Measurements from ENCODE around the gene CLSTN2. TPM values are rescaled to one million over a fixed set of nuclear protein-coding genes. Genes with fewer than 3 reads are reported as not detected.

Gene CLSTN2
- total and polyA plus RNA-seq, 12 donors, result 0.67 to 17.8 (median 5.3) TPM

DNA sequence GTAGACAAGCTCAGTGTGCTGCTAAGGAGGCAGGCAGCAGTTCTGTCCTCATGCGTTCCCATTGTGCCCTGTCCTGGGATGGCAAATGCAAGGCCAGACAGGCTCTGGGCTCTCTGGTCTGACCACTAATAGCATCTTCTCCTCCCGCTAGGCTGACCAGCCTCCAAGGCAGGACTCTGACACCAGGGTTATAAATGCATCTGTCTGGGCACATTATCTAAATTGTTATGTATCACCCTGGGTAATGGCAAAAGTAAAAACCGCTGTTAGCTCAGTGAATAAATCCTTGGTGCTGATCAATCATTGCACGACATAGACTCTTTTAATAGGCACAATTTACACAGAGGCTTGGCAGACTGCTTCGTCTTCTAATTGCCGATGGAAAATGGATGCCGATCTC lies 85.6 kb downstream of the CLSTN2 start:
- no peak for TF ChIP-seq POLR2A (IDR thresholded peaks at IDR 0.05)
- TF ChIP-seq, protein P1, sequence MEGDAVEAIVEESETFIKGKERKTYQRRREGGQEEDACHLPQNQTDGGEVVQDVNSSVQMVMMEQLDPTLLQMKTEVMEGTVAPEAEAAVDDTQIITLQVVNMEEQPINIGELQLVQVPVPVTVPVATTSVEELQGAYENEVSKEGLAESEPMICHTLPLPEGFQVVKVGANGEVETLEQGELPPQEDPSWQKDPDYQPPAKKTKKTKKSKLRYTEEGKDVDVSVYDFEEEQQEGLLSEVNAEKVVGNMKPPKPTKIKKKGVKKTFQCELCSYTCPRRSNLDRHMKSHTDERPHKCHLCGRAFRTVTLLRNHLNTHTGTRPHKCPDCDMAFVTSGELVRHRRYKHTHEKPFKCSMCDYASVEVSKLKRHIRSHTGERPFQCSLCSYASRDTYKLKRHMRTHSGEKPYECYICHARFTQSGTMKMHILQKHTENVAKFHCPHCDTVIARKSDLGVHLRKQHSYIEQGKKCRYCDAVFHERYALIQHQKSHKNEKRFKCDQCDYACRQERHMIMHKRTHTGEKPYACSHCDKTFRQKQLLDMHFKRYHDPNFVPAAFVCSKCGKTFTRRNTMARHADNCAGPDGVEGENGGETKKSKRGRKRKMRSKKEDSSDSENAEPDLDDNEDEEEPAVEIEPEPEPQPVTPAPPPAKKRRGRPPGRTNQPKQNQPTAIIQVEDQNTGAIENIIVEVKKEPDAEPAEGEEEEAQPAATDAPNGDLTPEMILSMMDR (IDR thresholded peaks at IDR 0.05), result no peak
- no peaks in the 10 kb centered on the region for H3K4me1 ChIP-seq (replicated peaks in 1 of 2)
- H3K9me3 ChIP-seq (replicated peaks in 1 of 3), result no peaks in the 10 kb centered on the region
- no peak for DNase-seq
- no peaks in the 10 kb centered on the region for H3K27me3 ChIP-seq
- intact Hi-C loops (cut with DNase I), result no loop called here
- 71 to 75% (median 73%) methylated on average over 7 of the region's 7 CpGs for WGBS, 4 donors
- no peak overlapping the region for H3K4me3 ChIP-seq
- peak overlapping the region in 1 of 5 donors; percentile 5 for H3K27ac ChIP-seq
- no peaks in the 10 kb centered on the region for H3K36me3 ChIP-seq (replicated peaks in 1 of 2)

DNA sequence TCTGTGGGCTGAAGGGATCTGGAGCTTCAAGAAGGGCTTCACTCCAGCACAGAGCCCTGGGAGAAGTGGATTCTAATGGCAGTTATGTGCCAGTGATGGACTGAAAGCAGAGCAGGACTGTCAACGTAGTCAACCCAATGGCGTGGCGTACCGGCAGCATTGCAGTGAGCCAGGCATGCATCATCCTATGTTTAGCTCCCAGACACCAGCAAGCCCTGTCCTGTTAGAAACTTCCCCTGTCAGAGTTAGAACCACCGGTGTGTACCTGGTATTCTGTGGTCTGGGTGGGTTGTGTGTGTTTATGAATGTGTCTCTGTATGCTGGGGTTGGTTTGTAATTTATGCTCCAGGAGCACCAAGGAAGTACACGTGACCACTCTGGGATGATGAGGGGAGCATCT lies 86.3 kb downstream of the CLSTN2 start:
- WGBS, 4 donors, result 83 to 94% (median 87%) methylated on average over 1 to 6 of the region's 6 CpGs

DNA sequence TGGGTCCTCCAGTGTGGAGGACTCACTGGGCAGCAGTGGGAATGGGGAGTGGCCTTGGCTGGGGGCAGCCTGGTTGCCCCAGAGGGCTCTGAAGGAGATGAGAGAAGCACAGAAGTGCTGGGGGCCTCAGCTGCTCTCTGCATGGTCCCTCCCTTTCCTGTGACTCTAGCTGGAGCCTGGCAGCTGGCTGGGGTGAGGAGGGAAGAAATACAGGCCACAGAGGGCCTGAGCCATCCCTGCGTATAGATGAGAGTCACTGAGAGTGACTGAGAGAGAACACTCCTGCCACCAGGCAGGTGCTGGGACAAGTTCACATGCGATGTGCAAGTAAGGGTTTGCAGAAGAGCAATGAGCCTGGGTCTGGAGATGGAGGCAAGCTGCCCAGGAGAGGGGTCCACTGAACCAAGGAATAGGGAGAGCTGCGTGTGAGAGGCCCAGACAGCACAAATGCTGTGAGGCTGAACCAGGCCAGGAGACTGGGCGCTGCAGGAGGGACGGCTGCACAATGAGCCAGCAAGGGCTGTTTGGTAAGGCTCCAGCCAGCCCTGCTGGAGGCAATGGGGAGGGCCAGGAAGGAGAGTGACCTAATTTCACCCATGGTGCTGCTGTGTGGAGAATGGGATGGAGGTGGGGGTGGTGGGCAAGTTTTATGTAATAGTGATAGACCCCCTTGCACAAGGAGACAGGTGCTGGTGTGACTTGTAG lies 87.2 kb downstream of the CLSTN2 start:
- 52 to 73% (median 65%) methylated on average over 5 of the region's 5 CpGs for WGBS, 4 donors
- Histone ChIP-seq H3K36me3 (replicated peaks in 1 of 2) (no peaks in the 10 kb centered on the region), H3K27me3 (no peaks in the 10 kb centered on the region), H3K27ac (peak overlapping the region in 1 of 5 donors; percentile 47), H3K4me3 (no peak overlapping the region), H3K4me1 (replicated peaks in 1 of 2) (no peaks in the 10 kb centered on the region), H3K9me3 (replicated peaks in 1 of 3) (no peaks in the 10 kb centered on the region)
- peak in 2 of 7 donors; percentile 3 to 76 for DNase-seq
- intact Hi-C loops (cut with DNase I), result no loop called here
- no peak for TF ChIP-seq POLR2A (IDR thresholded peaks at IDR 0.05)
- TF ChIP-seq, protein P1 (IDR thresholded peaks at IDR 0.05), result peak in 1 of 6 experiments; percentile 7

More for the DNA sequence above, 86.3 kb downstream of the CLSTN2 start:
- Histone ChIP-seq H3K27ac (peak overlapping the region in 1 of 5 donors; percentile 5), H3K4me3 (no peak overlapping the region), H3K9me3 (replicated peaks in 1 of 3) (no peaks in the 10 kb centered on the region), H3K27me3 (no peaks in the 10 kb centered on the region), H3K36me3 (replicated peaks in 1 of 2) (no peaks in the 10 kb centered on the region), H3K4me1 (replicated peaks in 1 of 2) (no peaks in the 10 kb centered on the region)
- intact Hi-C loops (cut with DNase I), result no loop called here
- no peak for DNase-seq
- TF ChIP-seq, protein P1 (IDR thresholded peaks at IDR 0.05), result no peak
- TF ChIP-seq POLR2A (IDR thresholded peaks at IDR 0.05), result no peak

DNA sequence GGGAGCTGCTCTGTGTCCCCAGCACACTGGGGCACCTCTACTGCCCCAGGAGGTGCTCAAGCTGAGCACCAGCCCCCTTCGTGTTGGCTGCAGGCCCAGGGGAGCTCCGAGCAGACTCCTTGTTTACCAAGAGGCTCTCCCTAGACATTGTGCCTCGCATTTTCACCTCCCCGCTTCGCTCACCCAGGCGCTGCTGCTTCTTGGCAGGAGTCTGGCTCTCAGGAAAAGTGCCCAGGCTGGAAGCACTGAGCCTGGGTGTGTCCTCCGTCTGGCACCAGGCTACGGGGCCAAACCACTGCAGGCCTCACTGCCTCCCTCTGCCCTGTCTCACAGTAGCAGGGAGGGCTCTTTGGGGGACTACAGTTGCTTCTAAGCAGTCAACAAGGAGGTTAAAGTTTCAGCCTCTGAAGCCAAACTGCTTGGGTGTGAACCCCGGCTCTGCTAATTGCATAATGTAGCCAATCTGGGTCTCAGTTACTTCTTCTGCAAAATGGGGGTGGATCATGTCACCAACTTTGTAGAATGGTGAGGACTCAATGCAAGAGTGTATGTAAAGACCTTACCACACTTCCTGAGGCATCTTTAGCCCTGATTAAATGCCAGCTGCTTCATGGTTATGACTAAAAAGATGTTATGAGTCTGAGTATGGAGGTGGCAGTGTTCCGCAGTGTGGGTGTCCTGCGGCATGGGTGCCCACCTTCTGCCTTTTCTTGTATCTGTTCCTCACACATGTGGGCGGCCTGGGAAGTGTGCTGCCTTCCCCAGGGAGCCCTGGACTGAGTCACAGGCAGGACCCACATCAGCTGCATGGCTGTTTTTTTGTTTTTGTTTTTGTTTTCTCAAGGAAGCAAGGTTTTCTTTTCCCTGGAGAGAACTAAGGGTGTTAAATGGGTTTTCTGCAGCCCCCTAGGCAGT lies 88.9 kb downstream of the CLSTN2 start:
- intact Hi-C loops (cut with DNase I), result no loop called here
- no peak overlapping the region for H3K27ac ChIP-seq
- no peaks in the 10 kb centered on the region for H3K36me3 ChIP-seq (replicated peaks in 1 of 2)
- whole genome bisulfite sequencing, 4 donors, result 76 to 87% (median 84%) methylated on average over 11 to 12 of the region's 12 CpGs
- no peaks in the 10 kb centered on the region for H3K9me3 ChIP-seq (replicated peaks in 1 of 3)
- DNase-seq, result no peak
- TF ChIP-seq, protein P1 (IDR thresholded peaks at IDR 0.05), result no peak
- no peak for TF ChIP-seq POLR2A (IDR thresholded peaks at IDR 0.05)
- H3K4me3 ChIP-seq, result no peak overlapping the region
- no peaks in the 10 kb centered on the region for H3K4me1 ChIP-seq (replicated peaks in 1 of 2)
- H3K27me3 ChIP-seq, result no peaks in the 10 kb centered on the region
